Ovary (tissue), 3 donors: ENCODE results near the gene CNPY3.

Source experiments
- EP300 ChIP-seq: sonication (generic); formaldehyde crosslinking; IDR thresholded peaks from one replicate; pipeline ENCODE4 v1.6.1; 2017; ENCODE audit warnings: antibody characterized with exemption
- POLR2A ChIP-seq: fragments of 450-650 bp; IDR thresholded peaks from one replicate; pipeline ENCODE4 v1.6.1; 2017; ENCODE audit warnings: antibody characterized with exemption, mild to moderate bottlenecking, moderate library complexity
- TF ChIP-seq, protein P1 (sequence below), 3 donors: fragments of 450-650 bp in 2 of 3; fragments of 200-600 bp in 1 of 3; IDR thresholded peaks; one replicate each; pipeline versions ENCODE4 v1.5.1 to v1.8.0; 2016 to 2022; ENCODE audit warnings: antibody characterized with exemption in 3 of 3, mild to moderate bottlenecking in 1 of 3
- donor health status: DM: no; HTN: no; CAD: no.

DNA sequence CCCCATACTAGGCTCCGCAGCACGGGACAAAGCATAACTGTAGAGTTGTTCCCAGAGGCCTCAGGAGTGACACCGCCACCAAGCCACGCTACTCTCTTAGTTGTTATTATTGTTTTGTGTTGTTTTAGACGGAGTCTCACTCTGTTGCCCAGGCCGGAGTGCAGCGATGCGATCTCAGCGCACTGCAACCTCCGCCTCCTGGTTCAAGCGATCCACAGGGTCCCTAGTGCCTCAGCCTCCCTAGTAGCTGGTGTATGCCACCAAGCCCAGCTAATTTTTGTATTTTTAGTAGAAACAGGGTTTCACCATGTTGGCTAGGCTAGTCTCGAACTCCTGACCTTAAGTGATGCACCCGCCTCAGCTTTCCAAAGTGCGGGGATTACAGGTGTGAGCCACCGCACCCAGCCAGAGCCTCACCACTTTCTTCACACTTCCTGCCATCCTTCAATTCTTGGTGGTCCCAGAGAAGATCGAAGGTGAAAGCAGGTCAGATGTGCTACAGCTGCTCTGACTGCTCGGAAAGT, 38.0 kb upstream of the CNPY3 start:
- TF ChIP-seq, protein P1, sequence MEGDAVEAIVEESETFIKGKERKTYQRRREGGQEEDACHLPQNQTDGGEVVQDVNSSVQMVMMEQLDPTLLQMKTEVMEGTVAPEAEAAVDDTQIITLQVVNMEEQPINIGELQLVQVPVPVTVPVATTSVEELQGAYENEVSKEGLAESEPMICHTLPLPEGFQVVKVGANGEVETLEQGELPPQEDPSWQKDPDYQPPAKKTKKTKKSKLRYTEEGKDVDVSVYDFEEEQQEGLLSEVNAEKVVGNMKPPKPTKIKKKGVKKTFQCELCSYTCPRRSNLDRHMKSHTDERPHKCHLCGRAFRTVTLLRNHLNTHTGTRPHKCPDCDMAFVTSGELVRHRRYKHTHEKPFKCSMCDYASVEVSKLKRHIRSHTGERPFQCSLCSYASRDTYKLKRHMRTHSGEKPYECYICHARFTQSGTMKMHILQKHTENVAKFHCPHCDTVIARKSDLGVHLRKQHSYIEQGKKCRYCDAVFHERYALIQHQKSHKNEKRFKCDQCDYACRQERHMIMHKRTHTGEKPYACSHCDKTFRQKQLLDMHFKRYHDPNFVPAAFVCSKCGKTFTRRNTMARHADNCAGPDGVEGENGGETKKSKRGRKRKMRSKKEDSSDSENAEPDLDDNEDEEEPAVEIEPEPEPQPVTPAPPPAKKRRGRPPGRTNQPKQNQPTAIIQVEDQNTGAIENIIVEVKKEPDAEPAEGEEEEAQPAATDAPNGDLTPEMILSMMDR (IDR thresholded peaks at IDR 0.05), result no peak
- TF ChIP-seq POLR2A, result no peak
- TF ChIP-seq EP300, result no peak
